GM18499 (cell line): ENCODE data around the gene SEPTIN7.
"Not testable (repeated sequence)": the region's sequence is repeated elsewhere in the genome, so short reads cannot be mapped to it uniquely, and the experiment has no call there.

Source experiments
- ATAC-seq: cut with Tn5 transposase; IDR thresholded peaks from one replicate; pipeline ENCODE4 v1.9.1; 2021; ENCODE audit warnings: moderate number of reproducible peaks; ENCODE audit not compliant: insufficient read depth, unreplicated experiment

Gene SEPTIN7

DNA sequence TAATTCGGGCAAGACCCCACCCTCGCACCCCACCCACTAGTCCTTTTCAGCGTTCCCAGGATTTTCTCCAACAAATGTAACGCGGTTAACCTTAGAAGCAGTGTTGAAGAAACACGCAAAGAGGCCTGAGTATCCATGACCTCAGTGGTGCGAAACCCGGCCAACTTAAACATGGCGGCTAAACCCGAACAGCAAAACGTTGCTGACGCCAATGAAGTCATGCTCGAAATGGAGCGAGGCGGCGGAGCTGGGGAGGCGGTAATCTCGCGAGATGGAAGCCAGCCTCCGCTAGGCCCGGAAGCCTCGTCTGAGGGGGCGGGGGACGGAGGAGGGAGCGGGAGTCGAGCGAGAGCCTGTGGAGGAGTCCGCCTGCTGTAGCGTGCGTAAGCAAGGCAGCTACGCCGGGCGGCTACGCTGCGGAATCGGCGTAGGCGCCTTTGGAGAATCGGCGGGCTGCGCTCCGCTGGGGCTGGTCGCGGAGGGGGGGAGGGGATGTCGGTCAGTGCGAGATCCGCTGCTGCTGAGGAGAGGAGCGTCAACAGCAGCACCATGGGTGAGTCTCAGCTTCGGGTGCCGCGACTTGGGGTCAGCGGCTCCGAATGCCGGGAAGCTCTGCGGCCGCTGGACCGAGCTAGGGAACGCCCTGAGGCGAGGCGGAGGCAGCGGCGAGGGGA, at the start of gene SEPTIN7:
Gene SEPTIN7 (plus strand): TSS at position 340 of the 674 bp plus-strand sequence. CDS start 153 bp downstream, at position 493.
- ATAC-seq: peak; percentile 72

DNA sequence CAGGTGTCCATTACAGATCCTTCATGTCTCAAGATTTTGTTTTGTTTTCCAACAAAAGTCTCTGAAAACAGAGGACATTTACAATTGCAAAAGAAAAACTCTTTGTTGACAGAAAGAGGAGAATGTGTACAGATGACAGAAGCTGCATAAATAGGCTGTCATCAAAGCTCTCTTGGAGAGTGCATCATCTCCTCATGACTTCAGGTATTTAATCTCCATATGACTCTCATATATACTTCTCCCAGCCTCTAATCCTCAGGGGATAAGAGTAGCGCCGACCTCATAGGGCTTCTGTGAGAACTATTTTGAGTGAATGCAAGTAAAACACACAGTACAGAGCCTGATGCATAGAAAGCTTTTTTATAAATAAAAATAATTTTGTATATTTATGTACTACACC, 48.1 kb upstream of the SEPTIN7 start:
- ATAC-seq: no peak

DNA sequence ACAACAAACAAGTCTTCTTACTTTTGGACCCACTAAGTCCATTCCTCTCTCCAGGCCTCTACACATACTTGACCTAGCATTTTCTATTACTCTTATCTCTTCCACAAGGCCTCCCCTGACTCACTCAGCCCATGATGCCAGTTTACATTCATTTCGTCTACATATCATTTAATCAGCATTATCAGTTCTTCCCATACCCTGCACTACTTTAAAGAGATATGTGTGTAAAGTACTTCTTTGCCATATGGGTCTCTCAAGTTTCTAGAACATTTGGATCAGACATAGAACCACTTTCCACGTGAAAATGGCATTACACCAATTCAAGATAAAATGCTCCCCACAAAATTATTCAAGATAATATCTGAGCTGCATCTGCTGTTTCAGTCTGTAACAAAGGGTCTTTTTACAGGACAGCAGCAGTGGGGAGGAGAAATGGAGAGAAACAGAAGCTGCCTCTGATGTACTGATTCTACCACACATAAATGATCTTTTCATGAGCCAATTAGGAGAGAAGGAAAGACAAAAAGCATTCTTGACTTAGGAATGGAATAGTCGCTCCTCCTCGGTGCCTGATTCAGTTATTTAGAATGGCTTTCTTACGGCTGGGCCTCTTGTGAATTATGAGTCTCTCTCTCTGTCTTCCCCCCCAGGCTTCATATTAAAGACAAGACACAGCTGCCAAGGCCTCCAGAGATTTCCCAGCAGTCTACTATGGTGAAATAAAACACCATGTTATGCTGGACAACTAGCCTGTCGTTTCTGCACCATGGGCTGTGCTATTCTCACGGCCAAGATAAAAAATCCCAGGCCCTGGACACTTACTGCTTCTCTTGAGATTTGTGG, 46.9 kb upstream of the SEPTIN7 start:
- no peak for ATAC-seq

GRCh38 chr7:35754741-35755140, 46.1 kb upstream of the SEPTIN7 start:
- no peak for ATAC-seq

DNA sequence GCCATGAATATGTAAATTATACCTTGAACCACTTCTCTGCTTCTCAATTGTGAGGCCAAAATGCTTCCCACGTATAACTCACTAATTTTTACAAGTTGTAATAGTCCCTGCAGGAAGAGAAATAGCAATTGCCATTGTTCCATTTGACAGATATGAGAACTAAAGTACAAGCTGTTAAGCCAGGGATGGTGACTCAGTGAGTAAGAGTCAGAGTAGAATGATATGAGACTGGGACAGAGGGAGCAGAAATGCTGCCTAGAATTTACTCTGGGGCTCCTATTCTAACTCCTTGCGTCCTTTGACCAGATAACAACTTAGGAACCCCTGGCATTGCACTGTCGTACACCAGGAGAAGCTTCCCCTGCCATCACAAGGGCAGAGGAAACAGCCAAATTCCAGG, 45.1 kb upstream of the SEPTIN7 start:
- ATAC-seq: no peak

- not testable (repeated sequence) for ATAC-seq
Observed at GRCh38 chr7:35756453-35756852, 44.4 kb upstream of the SEPTIN7 start.

DNA sequence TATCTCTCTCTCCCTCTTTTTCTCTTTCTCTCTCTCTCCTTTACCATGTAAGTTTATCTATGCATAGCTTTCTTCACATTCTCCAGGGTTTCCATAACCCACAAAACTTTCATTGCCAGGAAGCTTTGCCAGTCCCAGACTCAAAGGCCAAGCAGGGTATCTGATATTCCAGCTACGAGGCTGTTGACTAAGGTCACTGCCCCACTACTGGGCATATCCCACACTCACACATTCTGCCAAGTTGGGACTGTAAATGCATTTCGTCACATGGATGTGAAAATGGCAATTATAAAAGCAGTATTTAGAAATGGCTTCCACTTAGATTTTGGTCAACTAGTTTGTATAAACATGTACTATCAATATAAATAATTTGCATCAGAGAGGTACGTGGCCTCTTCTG, 43.3 kb upstream of the SEPTIN7 start:
- no peak for ATAC-seq

- no peak for ATAC-seq
Observed at GRCh38 chr7:35758421-35758820, 42.4 kb upstream of the SEPTIN7 start.

GRCh38 chr7:35760143-35760745, 40.6 kb upstream of the SEPTIN7 start:
- no peak for ATAC-seq

GRCh38 chr7:35761871-35762677, 38.8 kb upstream of the SEPTIN7 start:
- no peak for ATAC-seq

DNA sequence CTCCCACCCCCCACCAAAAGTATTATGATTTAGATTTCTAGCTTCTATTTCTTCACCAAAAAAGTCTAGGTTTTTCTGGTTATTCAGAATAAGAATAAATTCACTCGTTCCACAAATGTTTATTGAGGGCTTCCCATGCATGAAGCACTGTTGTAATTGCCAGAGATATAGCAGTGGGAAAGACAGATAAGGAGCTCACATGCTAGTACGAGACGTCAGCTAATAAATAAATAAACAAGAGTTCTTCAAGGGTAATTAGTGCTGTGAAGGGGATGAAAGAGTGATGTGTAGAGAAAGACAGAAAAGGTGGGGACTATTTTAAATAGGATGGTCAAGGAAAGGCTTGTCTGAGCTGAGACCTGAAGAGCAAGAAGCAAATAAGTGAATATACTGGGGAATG, 38.1 kb upstream of the SEPTIN7 start:
- no peak for ATAC-seq

- ATAC-seq: no peak
Observed at GRCh38 chr7:35768346-35768745, 32.5 kb upstream of the SEPTIN7 start.

- ATAC-seq: no peak
Observed at GRCh38 chr7:35771776-35772175, 29.1 kb upstream of the SEPTIN7 start.

- ATAC-seq: no peak
Observed at GRCh38 chr7:35773994-35774393, 26.9 kb upstream of the SEPTIN7 start.

- no peak for ATAC-seq
Observed at GRCh38 chr7:35776686-35777085, 24.2 kb upstream of the SEPTIN7 start.

- ATAC-seq: no peak
Observed at GRCh38 chr7:35777121-35777520, 23.7 kb upstream of the SEPTIN7 start.

DNA sequence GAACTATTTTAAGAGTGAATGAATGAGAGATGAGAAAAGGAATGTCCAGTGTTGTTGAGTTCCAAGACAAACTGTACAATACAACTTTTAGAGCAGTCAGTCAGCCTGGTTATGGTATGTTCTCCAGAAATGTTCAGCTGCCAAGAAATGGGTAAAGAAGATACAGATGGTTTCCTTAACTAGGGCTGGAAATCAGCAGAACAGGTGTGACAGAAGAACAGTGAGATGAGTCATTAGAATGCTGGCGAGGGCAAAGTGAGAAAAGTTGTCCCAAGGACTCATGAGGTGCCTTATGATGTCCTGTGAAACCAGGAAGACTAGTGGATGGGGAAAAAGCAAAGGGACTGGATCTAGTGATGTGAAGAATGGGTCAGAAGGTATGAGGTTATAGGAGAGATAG, 20.8 kb upstream of the SEPTIN7 start:
- ATAC-seq: no peak

DNA sequence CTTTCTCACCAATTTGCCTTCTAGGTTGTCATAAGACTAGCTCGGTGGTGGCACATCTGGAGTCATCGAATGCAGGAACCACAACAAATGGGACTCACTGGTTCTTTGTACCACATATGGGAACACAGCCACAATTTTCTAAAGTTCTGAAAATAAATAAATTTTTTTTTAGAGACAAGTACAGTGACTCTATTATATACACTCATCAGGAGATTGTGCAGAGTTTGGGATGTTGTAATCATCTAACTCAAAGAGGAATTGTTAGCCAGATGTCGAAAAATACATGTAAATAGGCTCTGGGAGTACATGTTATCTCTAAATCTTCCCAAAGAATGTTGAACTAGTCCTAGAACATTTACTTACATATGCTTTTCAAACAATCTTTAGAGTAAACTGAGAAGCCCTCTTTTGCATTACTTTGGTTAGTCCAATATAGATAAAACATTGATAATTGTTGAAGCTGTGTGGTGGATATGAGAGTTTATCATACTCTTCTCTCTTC, 19.6 kb upstream of the SEPTIN7 start:
- no peak for ATAC-seq

DNA sequence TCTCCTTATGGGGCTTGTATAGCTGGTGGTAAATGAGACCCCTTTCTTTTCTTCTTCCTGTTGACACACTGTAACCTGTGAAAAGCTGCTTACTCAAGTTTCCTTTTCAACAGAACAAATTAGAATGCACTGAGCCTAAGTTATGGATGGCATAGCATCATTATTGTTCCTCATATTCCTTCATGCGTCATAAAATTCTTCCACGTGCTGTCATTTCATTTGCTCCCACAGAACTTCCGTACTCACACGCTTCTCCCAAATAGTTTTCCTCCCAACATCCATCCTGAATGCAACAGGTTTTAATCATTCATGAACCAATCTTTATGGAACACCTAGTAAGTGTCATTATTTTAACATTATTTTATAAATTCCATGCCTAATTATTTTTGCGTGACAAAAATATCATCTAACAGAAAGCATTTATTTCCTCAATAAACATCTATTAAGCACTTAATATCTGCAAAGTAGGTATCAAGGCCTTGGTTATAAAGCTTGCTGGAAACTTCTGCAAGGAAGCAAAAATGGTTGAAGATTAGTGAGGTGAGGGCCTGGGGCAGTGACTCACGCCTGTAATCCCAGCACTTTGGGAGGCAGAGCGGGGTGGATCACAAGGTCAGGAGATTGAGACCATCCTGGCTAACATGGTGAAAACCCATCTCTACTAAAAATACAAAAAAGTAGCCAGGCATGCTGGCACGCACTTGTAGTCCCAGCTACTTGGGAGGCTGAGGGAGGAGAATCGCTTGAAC, 18.9 kb upstream of the SEPTIN7 start:
- no peak for ATAC-seq

DNA sequence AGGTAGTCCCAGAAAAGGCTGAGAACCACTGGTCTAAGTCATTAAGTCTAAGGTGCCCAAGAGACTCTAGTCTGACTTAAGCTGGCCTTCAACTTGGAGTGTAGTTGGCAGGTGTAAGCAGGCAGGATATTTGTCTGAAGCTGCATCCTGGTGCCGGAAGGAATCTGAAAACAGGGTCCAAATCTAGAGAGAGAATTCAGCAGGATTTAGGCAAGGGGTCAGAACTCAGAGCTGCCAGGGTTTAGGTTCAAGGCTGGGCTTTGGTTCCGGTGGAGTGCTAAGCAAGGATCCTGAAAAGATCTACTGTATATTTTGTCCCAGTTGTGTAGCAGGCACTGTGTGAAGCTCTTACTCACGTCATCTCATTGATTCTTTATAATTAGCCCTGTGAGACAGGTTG, 16.5 kb upstream of the SEPTIN7 start:
- ATAC-seq: no peak
